ENCODE results near the gene SNCG. TPM values are rescaled to one million over a fixed set of nuclear protein-coding genes. Genes with fewer than 3 reads are reported as not detected.

The SNCG gene
- polyA plus RNA-seq, 3 donors = 1.8 TPM; not detected in 2

DNA sequence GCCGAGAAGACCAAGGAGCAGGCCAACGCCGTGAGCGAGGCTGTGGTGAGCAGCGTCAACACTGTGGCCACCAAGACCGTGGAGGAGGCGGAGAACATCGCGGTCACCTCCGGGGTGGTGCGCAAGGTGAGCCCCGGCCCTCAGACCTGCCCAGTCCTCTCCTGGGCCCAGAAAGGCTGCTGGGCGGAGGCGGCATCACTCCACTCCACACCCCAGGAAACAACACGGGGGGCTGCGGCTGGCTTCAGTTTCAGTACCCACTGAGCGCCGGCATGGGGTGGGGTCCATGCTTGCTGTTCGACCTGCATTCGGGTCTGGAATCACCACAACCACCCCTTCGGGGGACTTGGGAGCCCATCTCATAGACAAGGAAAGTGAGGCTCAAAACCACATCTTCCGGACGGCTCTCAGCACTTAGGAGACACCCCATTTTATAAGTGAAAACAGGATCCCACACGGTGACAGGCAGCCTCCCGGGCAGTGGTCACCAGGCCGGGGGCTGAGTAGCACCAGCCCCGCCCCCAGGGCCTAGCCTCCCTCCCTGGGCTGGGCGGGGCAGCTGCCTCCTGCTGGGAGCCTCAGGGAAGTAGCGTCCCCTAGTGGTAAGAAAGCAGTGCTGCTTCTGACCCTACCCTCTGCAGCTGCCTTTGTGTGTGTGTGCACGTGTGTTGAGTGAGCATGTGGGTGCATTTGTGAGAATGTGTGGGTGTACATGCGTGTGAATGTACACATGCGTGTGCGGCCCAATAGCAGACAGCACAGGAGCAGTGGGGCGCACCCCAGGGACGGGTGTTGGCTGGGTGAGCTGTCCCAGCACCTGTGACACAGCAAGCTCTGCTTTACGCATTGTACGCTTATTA is 1.8 kb downstream of the SNCG start:
- Mint-ChIP-seq H3K4me1 (peaks cover 32% of the 10 kb centered on the region), H3K36me3 (no peaks in the 10 kb centered on the region), H3K4me3 (no peak overlapping the region), H3K27me3 (ENCODE audit: low read depth in 3 of 3) (peaks cover 1 to 12% (median 5%) of the 10 kb centered on the region in 3 donors), H3K9me3 (peaks cover 0 to 2% (median 0%) of the 10 kb centered on the region in 7 donors), H3K27ac (no peak overlapping the region)
- Histone ChIP-seq H3K4me1 (ENCODE audit: control insufficient read depth in 1 of 2, insufficient read depth in 2 of 2, low read length in 2 of 2) (peaks cover 36 to 47% of the 10 kb centered on the region in 2 donors), H3K4me3 (replicated peaks in 1 of 3; ENCODE audit: low read depth in 2 of 3, low read length in 3 of 3) (no peak overlapping the region), H3K27me3 (ENCODE audit: control insufficient read depth in 2 of 2, insufficient read depth in 2 of 2, low read length in 2 of 2) (no peaks in the 10 kb centered on the region), H3K9ac (ENCODE audit: insufficient read depth, low read length, poor library complexity, severe bottlenecking) (no peak overlapping the region), H3K79me2 (ENCODE audit: insufficient read depth, low read length) (no peaks in the 10 kb centered on the region), H3K27ac (ENCODE audit: low read depth in 1 of 2, low read length in 2 of 2) (no peak overlapping the region), H3K4me2 (replicated peaks; ENCODE audit: extremely low read depth, low read length, poor library complexity, severe bottlenecking) (no peak overlapping the region), H2AFZ (ENCODE audit: insufficient read depth, low read depth, low read length, poor library complexity, severe bottlenecking) (no peak overlapping the region), H3K9me3 (replicated peaks in 1 of 2; ENCODE audit: control insufficient read depth in 1 of 2, insufficient read depth in 1 of 2, low read length in 2 of 2) (no peaks in the 10 kb centered on the region), H3K36me3 (replicated peaks in 1 of 2; ENCODE audit: control insufficient read depth in 1 of 2, insufficient read depth in 2 of 2, low read length in 2 of 2) (no peaks in the 10 kb centered on the region), H4K20me1 (ENCODE audit: insufficient read depth, low read length) (no peaks in the 10 kb centered on the region)
- intact Hi-C loops (cut with micrococcal nuclease) = no loop called here
- 89% methylated on average over 34 of the region's 37 CpGs for WGBS (ENCODE audit: insufficient coverage)
- peak; percentile 40 to 60 (median 43) for DNase-seq
- TF ChIP-seq, protein P1, sequence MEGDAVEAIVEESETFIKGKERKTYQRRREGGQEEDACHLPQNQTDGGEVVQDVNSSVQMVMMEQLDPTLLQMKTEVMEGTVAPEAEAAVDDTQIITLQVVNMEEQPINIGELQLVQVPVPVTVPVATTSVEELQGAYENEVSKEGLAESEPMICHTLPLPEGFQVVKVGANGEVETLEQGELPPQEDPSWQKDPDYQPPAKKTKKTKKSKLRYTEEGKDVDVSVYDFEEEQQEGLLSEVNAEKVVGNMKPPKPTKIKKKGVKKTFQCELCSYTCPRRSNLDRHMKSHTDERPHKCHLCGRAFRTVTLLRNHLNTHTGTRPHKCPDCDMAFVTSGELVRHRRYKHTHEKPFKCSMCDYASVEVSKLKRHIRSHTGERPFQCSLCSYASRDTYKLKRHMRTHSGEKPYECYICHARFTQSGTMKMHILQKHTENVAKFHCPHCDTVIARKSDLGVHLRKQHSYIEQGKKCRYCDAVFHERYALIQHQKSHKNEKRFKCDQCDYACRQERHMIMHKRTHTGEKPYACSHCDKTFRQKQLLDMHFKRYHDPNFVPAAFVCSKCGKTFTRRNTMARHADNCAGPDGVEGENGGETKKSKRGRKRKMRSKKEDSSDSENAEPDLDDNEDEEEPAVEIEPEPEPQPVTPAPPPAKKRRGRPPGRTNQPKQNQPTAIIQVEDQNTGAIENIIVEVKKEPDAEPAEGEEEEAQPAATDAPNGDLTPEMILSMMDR (IDR thresholded peaks at IDR 0.05) = peak; percentile 80

DNA sequence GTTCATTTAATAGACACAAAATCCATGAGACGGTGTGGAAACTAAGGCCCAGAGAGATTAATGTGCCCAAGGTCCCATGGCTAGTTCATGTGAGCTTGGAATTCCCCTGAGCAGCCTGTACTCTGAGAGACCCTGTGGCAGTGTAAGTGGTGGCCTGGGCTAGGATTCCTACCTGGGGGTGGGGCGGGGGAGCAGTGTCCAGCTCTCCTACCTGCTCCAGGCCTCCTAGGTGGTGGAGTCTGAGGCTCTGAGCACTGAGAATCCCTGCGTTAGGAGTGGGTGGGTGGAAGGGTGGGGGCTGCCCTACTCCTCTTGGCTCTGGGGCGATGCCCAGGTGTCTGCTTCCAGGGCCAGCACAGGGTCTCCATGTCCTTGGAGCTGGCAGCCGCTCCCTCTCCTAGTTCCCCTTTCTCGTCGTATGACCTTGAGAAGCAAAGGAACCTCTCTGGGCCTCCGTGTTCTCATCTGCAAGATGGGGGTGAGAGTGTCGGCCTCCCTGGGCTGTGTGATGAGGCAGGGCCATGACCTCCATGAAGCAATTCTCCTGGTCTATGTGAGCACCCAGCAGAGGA is 2.5 kb downstream of the SNCG start:
- Histone ChIP-seq H4K20me1 (ENCODE audit: insufficient read depth, low read length) (no peaks in the 10 kb centered on the region), H3K27ac (ENCODE audit: low read depth in 1 of 2, low read length in 2 of 2) (no peak overlapping the region), H3K9me3 (replicated peaks in 1 of 2; ENCODE audit: control insufficient read depth in 1 of 2, insufficient read depth in 1 of 2, low read length in 2 of 2) (no peaks in the 10 kb centered on the region), H3K9ac (ENCODE audit: insufficient read depth, low read length, poor library complexity, severe bottlenecking) (no peak overlapping the region), H3K4me1 (ENCODE audit: control insufficient read depth in 1 of 2, insufficient read depth in 2 of 2, low read length in 2 of 2) (peaks cover 32 to 42% of the 10 kb centered on the region in 2 donors), H2AFZ (ENCODE audit: insufficient read depth, low read depth, low read length, poor library complexity, severe bottlenecking) (no peak overlapping the region), H3K36me3 (replicated peaks in 1 of 2; ENCODE audit: control insufficient read depth in 1 of 2, insufficient read depth in 2 of 2, low read length in 2 of 2) (no peaks in the 10 kb centered on the region), H3K79me2 (ENCODE audit: insufficient read depth, low read length) (no peaks in the 10 kb centered on the region), H3K27me3 (ENCODE audit: control insufficient read depth in 2 of 2, insufficient read depth in 2 of 2, low read length in 2 of 2) (no peaks in the 10 kb centered on the region), H3K4me2 (replicated peaks; ENCODE audit: extremely low read depth, low read length, poor library complexity, severe bottlenecking) (no peak overlapping the region), H3K4me3 (replicated peaks in 1 of 3; ENCODE audit: low read depth in 2 of 3, low read length in 3 of 3) (no peak overlapping the region)
- intact Hi-C loops (cut with micrococcal nuclease) = no loop called here
- WGBS (ENCODE audit: insufficient coverage) = 88% methylated on average over 6 of the region's 9 CpGs
- peaks cover 5 to 19% (median 10%) of the 10 kb centered on the region in 3 donors for H3K27me3 Mint-ChIP-seq (ENCODE audit: low read depth in 3 of 3)
- H3K4me3 Mint-ChIP-seq = no peak overlapping the region
- TF ChIP-seq, protein P1 (IDR thresholded peaks at IDR 0.05) = no peak
- no peak for DNase-seq
- H3K4me1 Mint-ChIP-seq = peaks cover 32% of the 10 kb centered on the region
- H3K27ac Mint-ChIP-seq = peak overlapping the region in 1 of 7 donors; percentile 35
- H3K36me3 Mint-ChIP-seq = no peaks in the 10 kb centered on the region
- H3K9me3 Mint-ChIP-seq = peaks cover 0 to 2% (median 0%) of the 10 kb centered on the region in 7 donors
